Measurements from ENCODE around the gene DDB1.

DDB1 gene

GRCh38 chr11:61293867-61294716 is 38.8 kb downstream of the DDB1 start:
- DNase-seq, result peak in 2 of 5 experiments; percentile 13 to 43

- no peak for DNase-seq
These were observed 40.5 kb downstream of the DDB1 start for GRCh38 chr11:61292356-61292755.

- no peak for DNase-seq
These were observed 41.8 kb downstream of the DDB1 start for GRCh38 chr11:61290905-61291690.

GRCh38 chr11:61287338-61287977 is 45.4 kb downstream of the DDB1 start:
- DNase-seq, result no peak

- no peak for DNase-seq
These were observed 49.3 kb downstream of the DDB1 start for GRCh38 chr11:61283613-61284012.

- no peak for DNase-seq
These were observed 51.2 kb downstream of the DDB1 start for GRCh38 chr11:61281581-61282250.

- no peak for DNase-seq
These were observed 51.9 kb downstream of the DDB1 start for GRCh38 chr11:61280883-61281580.

GRCh38 chr11:61279934-61280659 is 52.8 kb downstream of the DDB1 start:
- no peak for DNase-seq

- no peak for DNase-seq
These were observed 54.9 kb downstream of the DDB1 start for GRCh38 chr11:61278001-61278470.

GRCh38 chr11:61277186-61278000 is 55.5 kb downstream of the DDB1 start:
- no peak for DNase-seq

GRCh38 chr11:61275191-61275590 is 57.7 kb downstream of the DDB1 start:
- no peak for DNase-seq

- no peak for DNase-seq
These were observed 58.8 kb downstream of the DDB1 start for GRCh38 chr11:61274084-61274483.

- DNase-seq, result no peak
These were observed 59.5 kb downstream of the DDB1 start for GRCh38 chr11:61273178-61274078.

GRCh38 chr11:61272731-61273130 is 60.2 kb downstream of the DDB1 start:
- no peak for DNase-seq

- peak in 1 of 5 experiments; percentile 89 for DNase-seq
These were observed 62.4 kb downstream of the DDB1 start for GRCh38 chr11:61270354-61271076.

GRCh38 chr11:61268588-61269250 is 64.2 kb downstream of the DDB1 start:
- no peak for DNase-seq

GRCh38 chr11:61267437-61267841 is 65.5 kb downstream of the DDB1 start:
- no peak for DNase-seq

GRCh38 chr11:61266602-61267001 is 66.3 kb downstream of the DDB1 start:
- no peak for DNase-seq

All from T-helper 2 cell (primary cell).